Measurements from ENCODE around the gene LYSMD4.

Gene LYSMD4

GRCh38 chr15:99708563-99708962, 24.7 kb downstream of the LYSMD4 start:
- ChIA-PET POLR2A (no interaction called here), CTCF (interaction anchor here (1.3 to 1.6 kb wide), 4 partner anchors 338 to 437 kb away, joined by 3 to 6 read pairs (median 4); no protein-coding TSS in a partner anchor)
- DNase-seq = no peak
- Histone ChIP-seq H3K27ac (ENCODE audit: insufficient read depth in 1 of 2, low read depth in 1 of 2, low read length in 2 of 2, poor library complexity in 1 of 2, severe bottlenecking in 2 of 2) (no peak overlapping the region), H3K27me3 (replicated peaks in 2 of 5; ENCODE audit: control insufficient read depth in 4 of 5, insufficient read depth in 5 of 5, low read length in 4 of 5) (no peaks in the 10 kb centered on the region), H3K9me3 (ENCODE audit: control extremely low read depth in 1 of 5, control insufficient read depth in 4 of 5, insufficient read depth in 2 of 5, low read depth in 1 of 5, low read length in 4 of 5) (no peaks in the 10 kb centered on the region), H3K4me1 (ENCODE audit: control extremely low read depth in 1 of 4, control insufficient read depth in 4 of 4, insufficient read depth in 4 of 4, low read length in 3 of 4) (peaks cover 0 to 6% (median 5%) of the 10 kb centered on the region in 4 experiments), H3K4me3 (ENCODE audit: control insufficient read depth in 1 of 7, extremely low read depth in 1 of 7, insufficient read depth in 4 of 7, low read depth in 2 of 7, low read length in 6 of 7) (no peak overlapping the region), H3K36me3 (ENCODE audit: control insufficient read depth in 4 of 4, insufficient read depth in 4 of 4, low read length in 3 of 4) (peaks cover 6 to 33% (median 21%) of the 10 kb centered on the region in 4 experiments)
- WGBS (ENCODE audit: insufficient coverage) = 100% methylated on average over 4 of the region's 7 CpGs

- H3K27ac ChIP-seq (ENCODE audit: insufficient read depth in 1 of 2, low read depth in 1 of 2, low read length in 2 of 2, poor library complexity in 1 of 2, severe bottlenecking in 2 of 2) = no peak overlapping the region
- peaks cover 2 to 13% (median 8%) of the 10 kb centered on the region in 4 experiments for H3K4me1 ChIP-seq (ENCODE audit: control extremely low read depth in 1 of 4, control insufficient read depth in 4 of 4, insufficient read depth in 4 of 4, low read length in 3 of 4)
- no peaks in the 10 kb centered on the region for H3K27me3 ChIP-seq (replicated peaks in 2 of 5; ENCODE audit: control insufficient read depth in 4 of 5, insufficient read depth in 5 of 5, low read length in 4 of 5)
- no peaks in the 10 kb centered on the region for H3K9me3 ChIP-seq (ENCODE audit: control extremely low read depth in 1 of 5, control insufficient read depth in 4 of 5, insufficient read depth in 2 of 5, low read depth in 1 of 5, low read length in 4 of 5)
- H3K4me3 ChIP-seq (ENCODE audit: control insufficient read depth in 1 of 7, extremely low read depth in 1 of 7, insufficient read depth in 4 of 7, low read depth in 2 of 7, low read length in 6 of 7) = no peak overlapping the region
- DNase-seq = no peak
- POLR2A ChIA-PET = no interaction called here
- 84% methylated on average over 9 of the region's 11 CpGs for WGBS (ENCODE audit: insufficient coverage)
- CTCF ChIA-PET = interaction anchor here (1.1 to 1.6 kb wide), 4 partner anchors 421 to 436 kb away, joined by 3 to 7 read pairs (median 6); no protein-coding TSS in a partner anchor
- H3K36me3 ChIP-seq (ENCODE audit: control insufficient read depth in 4 of 4, insufficient read depth in 4 of 4, low read length in 3 of 4) = peaks cover 6 to 31% (median 18%) of the 10 kb centered on the region in 4 experiments
These were observed 25.6 kb downstream of the LYSMD4 start for GRCh38 chr15:99707473-99708270.

DNA sequence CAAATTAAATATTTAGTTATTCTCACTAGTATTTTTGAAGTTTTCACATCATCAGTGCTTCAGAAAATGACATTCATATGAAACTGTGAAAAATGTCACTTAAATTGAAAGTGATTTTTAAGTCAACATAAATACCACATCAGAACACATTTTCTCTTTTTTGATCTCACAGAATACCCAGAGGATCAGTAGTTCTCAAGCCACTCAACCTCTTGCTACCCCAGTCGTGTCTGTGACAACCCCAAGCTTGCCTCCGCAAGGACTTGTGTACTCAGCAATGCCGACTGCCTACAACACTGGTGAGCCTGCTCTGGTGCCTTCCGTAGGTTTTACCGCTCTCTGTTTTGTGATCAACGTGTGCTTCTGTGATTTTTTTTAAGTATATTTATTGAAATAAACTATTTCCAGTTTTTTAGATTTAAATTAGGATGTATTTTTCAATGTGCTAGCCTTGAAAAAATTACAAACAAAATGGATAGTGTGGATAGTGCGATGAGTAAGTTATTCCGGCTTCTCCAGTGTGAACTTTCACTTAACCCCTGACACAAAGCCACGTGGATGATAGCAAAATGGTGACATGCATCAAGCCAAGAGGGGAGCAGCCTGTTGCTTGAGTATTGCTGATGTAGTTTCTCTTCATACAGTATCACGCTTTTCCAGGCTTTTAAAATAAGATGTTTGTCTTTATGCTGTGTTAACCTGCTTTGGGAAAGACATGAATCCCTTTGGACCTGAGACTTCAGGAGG, 26.5 kb downstream of the LYSMD4 start:
- Histone ChIP-seq H3K4me3 (ENCODE audit: control insufficient read depth in 1 of 7, extremely low read depth in 1 of 7, insufficient read depth in 4 of 7, low read depth in 2 of 7, low read length in 6 of 7) (no peak overlapping the region), H3K27ac (ENCODE audit: insufficient read depth in 1 of 2, low read depth in 1 of 2, low read length in 2 of 2, poor library complexity in 1 of 2, severe bottlenecking in 2 of 2) (no peak overlapping the region), H3K9me3 (ENCODE audit: control extremely low read depth in 1 of 5, control insufficient read depth in 4 of 5, insufficient read depth in 2 of 5, low read depth in 1 of 5, low read length in 4 of 5) (no peaks in the 10 kb centered on the region), H3K27me3 (replicated peaks in 2 of 5; ENCODE audit: control insufficient read depth in 4 of 5, insufficient read depth in 5 of 5, low read length in 4 of 5) (no peaks in the 10 kb centered on the region), H3K36me3 (ENCODE audit: control insufficient read depth in 4 of 4, insufficient read depth in 4 of 4, low read length in 3 of 4) (peaks cover 6 to 23% (median 14%) of the 10 kb centered on the region in 4 experiments), H3K4me1 (ENCODE audit: control extremely low read depth in 1 of 4, control insufficient read depth in 4 of 4, insufficient read depth in 4 of 4, low read length in 3 of 4) (peaks cover 2 to 13% (median 8%) of the 10 kb centered on the region in 4 experiments)
- CTCF ChIA-PET = interaction anchor here (1.1 to 1.2 kb wide), 2 partner anchors 420 to 435 kb away, joined by 6 to 7 read pairs; no protein-coding TSS in a partner anchor
- 97% methylated on average over 7 of the region's 10 CpGs for WGBS (ENCODE audit: insufficient coverage)
- POLR2A ChIA-PET = no interaction called here
- DNase-seq = no peak

DNA sequence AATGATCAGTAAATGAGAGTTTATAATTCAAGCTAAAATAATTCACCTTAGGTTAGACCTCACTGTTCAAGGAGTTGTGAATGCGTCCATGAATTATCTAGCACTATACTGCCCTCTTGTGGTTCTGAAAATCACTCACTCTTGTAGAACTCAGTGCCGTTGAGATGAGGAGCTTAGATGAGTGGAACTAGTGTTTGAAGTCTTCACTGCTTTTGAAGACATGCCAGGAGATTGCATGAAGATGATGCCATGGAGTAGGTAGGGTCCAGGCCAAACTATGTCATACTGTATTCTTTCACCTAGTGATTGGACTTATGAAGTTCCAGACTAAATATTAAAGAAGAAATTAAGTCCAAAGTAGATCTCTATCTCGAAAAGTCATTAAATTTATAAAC, 28.8 kb downstream of the LYSMD4 start:
- 0% methylated on average over 1 of the region's 3 CpGs for WGBS (ENCODE audit: insufficient coverage)
- no peak overlapping the region for H3K27ac ChIP-seq (ENCODE audit: insufficient read depth in 1 of 2, low read depth in 1 of 2, low read length in 2 of 2, poor library complexity in 1 of 2, severe bottlenecking in 2 of 2)
- H3K27me3 ChIP-seq (replicated peaks in 2 of 5; ENCODE audit: control insufficient read depth in 4 of 5, insufficient read depth in 5 of 5, low read length in 4 of 5) = no peaks in the 10 kb centered on the region
- ChIA-PET POLR2A (no interaction called here), CTCF (interaction anchor here (0.6 to 5.8 kb wide), 43 partner anchors 8 to 603 kb away, joined by 3 to 67 read pairs (median 5); partner anchors contain the start of genes LRRC28 and LYSMD4)
- no peak overlapping the region for H3K4me3 ChIP-seq (ENCODE audit: control insufficient read depth in 1 of 7, extremely low read depth in 1 of 7, insufficient read depth in 4 of 7, low read depth in 2 of 7, low read length in 6 of 7)
- DNase-seq = peak; percentile 83 to 92 (median 88)
- no peaks in the 10 kb centered on the region for H3K9me3 ChIP-seq (ENCODE audit: control extremely low read depth in 1 of 5, control insufficient read depth in 4 of 5, insufficient read depth in 2 of 5, low read depth in 1 of 5, low read length in 4 of 5)
- H3K4me1 ChIP-seq (ENCODE audit: control extremely low read depth in 1 of 4, control insufficient read depth in 4 of 4, insufficient read depth in 4 of 4, low read length in 3 of 4) = peaks cover 2 to 13% (median 8%) of the 10 kb centered on the region in 4 experiments
- H3K36me3 ChIP-seq (ENCODE audit: control insufficient read depth in 4 of 4, insufficient read depth in 4 of 4, low read length in 3 of 4) = peaks cover 0 to 8% (median 1%) of the 10 kb centered on the region in 4 experiments

DNA sequence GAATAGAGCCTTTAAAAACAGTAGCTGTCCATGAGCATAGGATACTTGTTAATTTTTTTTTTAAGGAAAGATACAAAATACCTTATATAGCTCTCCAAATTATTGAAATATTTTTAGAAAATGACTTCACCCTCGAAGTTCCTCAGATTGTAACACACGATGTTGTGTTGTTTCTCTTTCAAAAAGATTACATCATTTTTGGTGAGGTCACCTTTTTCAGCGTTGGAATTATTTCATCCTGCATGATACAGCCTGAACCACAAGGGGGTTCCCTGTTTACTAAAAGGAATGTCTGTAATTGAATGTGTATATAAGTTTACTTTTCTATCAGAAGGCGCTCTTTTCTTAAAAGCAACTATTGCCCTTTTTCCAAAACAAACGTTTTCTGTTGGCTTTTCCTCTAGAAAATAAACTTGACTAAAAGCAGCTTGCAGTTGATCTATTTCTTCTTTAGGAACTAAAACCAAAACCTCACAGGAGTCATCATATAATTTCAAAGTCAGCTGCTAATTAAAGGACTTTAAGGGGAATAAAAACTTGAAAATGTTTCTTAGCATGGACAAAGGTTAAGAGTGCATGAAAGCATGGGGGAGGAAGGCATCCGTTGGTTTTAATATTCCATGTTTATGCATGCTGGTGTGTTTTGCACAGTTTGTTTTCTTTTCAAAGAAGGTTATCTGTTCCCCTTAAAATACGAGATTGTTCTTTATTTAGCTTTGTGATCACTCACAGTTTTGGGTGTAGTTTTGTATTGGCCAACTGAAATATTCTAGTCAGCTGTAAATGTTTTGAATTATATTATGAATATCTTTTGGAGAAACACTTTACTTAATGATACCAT, 29.4 kb downstream of the LYSMD4 start:
- WGBS (ENCODE audit: insufficient coverage) = 35% methylated on average over 3 of the region's 7 CpGs
- H3K36me3 ChIP-seq (ENCODE audit: control insufficient read depth in 4 of 4, insufficient read depth in 4 of 4, low read length in 3 of 4) = peaks cover 0 to 8% (median 1%) of the 10 kb centered on the region in 4 experiments
- CTCF ChIA-PET = interaction anchor here (0.7 to 5.8 kb wide), 44 partner anchors 8 to 602 kb away, joined by 3 to 67 read pairs (median 5); partner anchors contain the start of genes LRRC28 and LYSMD4
- H3K9me3 ChIP-seq (ENCODE audit: control extremely low read depth in 1 of 5, control insufficient read depth in 4 of 5, insufficient read depth in 2 of 5, low read depth in 1 of 5, low read length in 4 of 5) = no peaks in the 10 kb centered on the region
- peaks cover 2 to 13% (median 8%) of the 10 kb centered on the region in 4 experiments for H3K4me1 ChIP-seq (ENCODE audit: control extremely low read depth in 1 of 4, control insufficient read depth in 4 of 4, insufficient read depth in 4 of 4, low read length in 3 of 4)
- peak overlapping the region in 2 of 7 experiments; percentile 16 to 49 for H3K4me3 ChIP-seq (ENCODE audit: control insufficient read depth in 1 of 7, extremely low read depth in 1 of 7, insufficient read depth in 4 of 7, low read depth in 2 of 7, low read length in 6 of 7)
- H3K27me3 ChIP-seq (replicated peaks in 2 of 5; ENCODE audit: control insufficient read depth in 4 of 5, insufficient read depth in 5 of 5, low read length in 4 of 5) = no peaks in the 10 kb centered on the region
- peak; percentile 84 to 92 (median 91) for DNase-seq
- peak overlapping the region in 1 of 2 experiments; percentile 74 for H3K27ac ChIP-seq (ENCODE audit: insufficient read depth in 1 of 2, low read depth in 1 of 2, low read length in 2 of 2, poor library complexity in 1 of 2, severe bottlenecking in 2 of 2)
- POLR2A ChIA-PET = interaction anchor here (0.6 kb wide), 2 partner anchors 196 to 418 kb away, joined by 3 read pairs; no protein-coding TSS in a partner anchor

DNA sequence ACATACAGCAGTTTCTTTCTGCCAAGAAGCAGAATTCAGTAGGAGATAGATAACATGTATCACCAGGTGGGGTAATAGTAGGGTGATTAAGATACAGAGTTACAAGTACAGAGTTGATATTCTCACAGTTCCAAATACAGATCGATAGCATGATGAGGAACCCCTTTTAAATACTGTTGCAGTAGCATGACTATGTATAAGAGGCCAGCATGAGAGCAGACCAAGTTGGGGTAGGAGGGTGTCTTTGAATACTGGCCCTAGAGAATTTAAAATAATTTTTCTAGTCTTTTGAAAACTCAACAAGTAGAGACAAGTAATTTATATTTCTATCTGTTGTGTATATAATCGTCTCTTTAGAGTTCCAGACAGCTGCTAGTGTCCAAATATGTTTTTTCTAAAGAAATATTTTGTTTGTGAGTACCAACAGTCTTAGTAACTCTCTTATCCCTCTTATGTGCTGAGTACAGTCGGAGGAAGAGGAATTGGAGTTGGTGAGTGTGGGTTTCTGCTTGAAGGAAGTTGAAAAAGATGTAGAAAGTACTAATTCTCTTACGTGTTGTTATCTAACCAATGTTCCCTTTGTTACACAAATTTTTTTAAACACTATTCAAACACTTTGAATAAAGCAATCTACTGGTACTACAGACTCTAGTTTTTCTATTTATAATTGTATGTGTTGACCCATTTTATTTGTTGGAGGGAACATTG, 30.2 kb downstream of the LYSMD4 start:
- Histone ChIP-seq H3K27me3 (replicated peaks in 2 of 5; ENCODE audit: control insufficient read depth in 4 of 5, insufficient read depth in 5 of 5, low read length in 4 of 5) (no peaks in the 10 kb centered on the region), H3K36me3 (ENCODE audit: control insufficient read depth in 4 of 4, insufficient read depth in 4 of 4, low read length in 3 of 4) (peaks cover 0 to 8% (median 1%) of the 10 kb centered on the region in 4 experiments), H3K4me1 (ENCODE audit: control extremely low read depth in 1 of 4, control insufficient read depth in 4 of 4, insufficient read depth in 4 of 4, low read length in 3 of 4) (peaks cover 2 to 13% (median 8%) of the 10 kb centered on the region in 4 experiments), H3K9me3 (ENCODE audit: control extremely low read depth in 1 of 5, control insufficient read depth in 4 of 5, insufficient read depth in 2 of 5, low read depth in 1 of 5, low read length in 4 of 5) (no peaks in the 10 kb centered on the region), H3K27ac (ENCODE audit: insufficient read depth in 1 of 2, low read depth in 1 of 2, low read length in 2 of 2, poor library complexity in 1 of 2, severe bottlenecking in 2 of 2) (peak overlapping the region in 1 of 2 experiments; percentile 74), H3K4me3 (ENCODE audit: control insufficient read depth in 1 of 7, extremely low read depth in 1 of 7, insufficient read depth in 4 of 7, low read depth in 2 of 7, low read length in 6 of 7) (peak overlapping the region in 2 of 7 experiments; percentile 16 to 49)
- CTCF ChIA-PET = interaction anchor here (0.6 to 5.8 kb wide), 19 partner anchors 8 to 439 kb away, joined by 3 to 67 read pairs (median 6); partner anchors contain the start of gene LYSMD4
- peak; percentile 30 to 71 (median 67) for DNase-seq
- POLR2A ChIA-PET = interaction anchor here (0.6 kb wide), 2 partner anchors 196 to 417 kb away, joined by 3 read pairs; no protein-coding TSS in a partner anchor
- no CpG with 5 or more reads among the region's 4 CpGs for WGBS (ENCODE audit: insufficient coverage)
